Neural progenitor cell (in vitro differentiated cells): ENCODE results near the gene APOL5. TPM values are rescaled to one million over a fixed set of nuclear protein-coding genes. Genes with fewer than 3 reads are reported as not detected.
A peak's percentile ranks its signal among the peaks of the same experiment; 100 is the strongest.
"Not testable (repeated sequence)": the region's sequence is repeated elsewhere in the genome, so short reads cannot be mapped to it uniquely, and the experiment has no call there.

Experiments used
- DNase-seq: peaks from one replicate; pipeline ENCODE4 v3.0.0-alpha.2; 2016; ENCODE audit warnings: low spot score
- H2AFZ ChIP-seq: fragments of 200-600 bp; sonication (generic); replicated peaks from 2 replicates; pipeline ENCODE4 v1.6.1; 2016; ENCODE audit warnings: antibody characterized with exemption
- H3F3A ChIP-seq: fragments of 200-600 bp; sonication (generic); 2 replicates; pipeline ENCODE4 v1.6.1; 2016; ENCODE audit warnings: antibody characterized with exemption, low read depth
- H3K27ac ChIP-seq: fragments of 200-600 bp; sonication (generic); 2 replicates; pipeline ENCODE4 v1.5.1; 2016; ENCODE audit warnings: mild to moderate bottlenecking
- H3K27me3 ChIP-seq: fragments of 200-600 bp; sonication (generic); 2 replicates; pipeline ENCODE4 v1.6.1; 2016; ENCODE audit warnings: mild to moderate bottlenecking, moderate library complexity
- H3K36me3 ChIP-seq: fragments of 200-600 bp; sonication (generic); 2 replicates; pipeline ENCODE4 v1.5.1; 2016
- H3K4me1 ChIP-seq: fragments of 200-600 bp; sonication (generic); 2 replicates; pipeline ENCODE4 v1.6.1; 2016; ENCODE audit warnings: mixed run types
- H3K4me2 ChIP-seq: fragments of 200-600 bp; sonication (generic); 2 replicates; pipeline ENCODE4 v1.6.1; 2016
- H3K4me3 ChIP-seq: fragments of 200-600 bp; sonication (generic); 2 replicates; pipeline ENCODE4 v1.5.1; 2016
- H3K79me2 ChIP-seq: fragments of 200-600 bp; sonication (generic); 2 replicates; pipeline ENCODE4 v1.6.1; 2016; ENCODE audit warnings: low read depth
- H3K9ac ChIP-seq: fragments of 200-600 bp; sonication (generic); 2 replicates; pipeline ENCODE4 v1.6.1; 2016
- H3K9me3 ChIP-seq: fragments of 200-600 bp; sonication (generic); 2 replicates; pipeline ENCODE4 v1.5.1; 2016; ENCODE audit warnings: low read depth
- H4K20me1 ChIP-seq: fragments of 200-600 bp; sonication (generic); 2 replicates; pipeline ENCODE4 v1.6.1; 2016; ENCODE audit warnings: low read depth
- H3K27ac Mint-ChIP-seq: 3 replicates; pipeline ENCODE4 v1.8.0; 2021; ENCODE audit warnings: mixed read lengths
- H3K27me3 Mint-ChIP-seq: 2 replicates; pipeline ENCODE4 v1.8.0; 2022; ENCODE audit warnings: low read depth, mild to moderate bottlenecking, inconsistent platforms, moderate library complexity, mixed read lengths; ENCODE audit not compliant: insufficient read depth
- H3K36me3 Mint-ChIP-seq: 3 replicates; pipeline ENCODE4 v1.8.0; 2021; ENCODE audit warnings: mixed read lengths
- H3K4me1 Mint-ChIP-seq: 3 replicates; pipeline ENCODE4 v1.8.0; 2021; ENCODE audit warnings: mixed read lengths
- H3K4me3 Mint-ChIP-seq: 3 replicates; pipeline ENCODE4 v1.8.0; 2021; ENCODE audit warnings: mild to moderate bottlenecking, moderate library complexity, mixed read lengths
- H3K9me3 Mint-ChIP-seq: 3 replicates; pipeline ENCODE4 v1.8.0; 2020; ENCODE audit warnings: mixed read lengths
- EZH2 ChIP-seq: fragments of 200-600 bp; sonication (generic); IDR thresholded peaks from 2 replicates; pipeline ENCODE4 v1.6.1; 2017; ENCODE audit warnings: antibody characterized with exemption, mild to moderate bottlenecking, moderate library complexity
- EZH2phosphoT487 ChIP-seq: fragments of 200-600 bp; sonication (generic); IDR thresholded peaks from 2 replicates; pipeline ENCODE4 v1.6.1; 2017; ENCODE audit warnings: antibody characterized with exemption
- total RNA-seq: library from RNA; depleted of rRNA; stranded (reverse); fragments of >200 nt; gene quantifications from 2 replicates; pipeline ENCODE4 v1.2.3, GENCODE V29; 2015; ENCODE audit warnings: low replicate concordance
- TF ChIP-seq, protein P1 (sequence below): fragments of 200-600 bp; sonication (generic); IDR thresholded peaks from 2 replicates; pipeline ENCODE4 v1.5.1; 2017; ENCODE audit warnings: antibody characterized with exemption, mild to moderate bottlenecking

The APOL5 gene
- total RNA-seq, 1 donor from 2014 or later: not detected

GRCh38 chr22:35690001-35690400, 27.7 kb upstream of the APOL5 start:
- H3K36me3 ChIP-seq: no peaks in the 10 kb centered on the region
- no peak overlapping the region for H3K27ac Mint-ChIP-seq
- no peaks in the 10 kb centered on the region for H3F3A ChIP-seq
- H3K27ac ChIP-seq: no peak overlapping the region
- H3K9me3 ChIP-seq: no peaks in the 10 kb centered on the region
- H3K4me3 ChIP-seq: no peak overlapping the region
- DNase-seq: no peak
- no peaks in the 10 kb centered on the region for H3K4me1 Mint-ChIP-seq
- no peaks in the 10 kb centered on the region for H3K4me1 ChIP-seq
- peaks cover 15% of the 10 kb centered on the region for H3K27me3 ChIP-seq
- H3K27me3 Mint-ChIP-seq: peaks cover 5% of the 10 kb centered on the region
- no peaks in the 10 kb centered on the region for H3K79me2 ChIP-seq
- H3K9me3 Mint-ChIP-seq: no peaks in the 10 kb centered on the region
- no peaks in the 10 kb centered on the region for H3K36me3 Mint-ChIP-seq
- TF ChIP-seq EZH2: no peak
- TF ChIP-seq EZH2phosphoT487: no peak
- TF ChIP-seq, protein P1, sequence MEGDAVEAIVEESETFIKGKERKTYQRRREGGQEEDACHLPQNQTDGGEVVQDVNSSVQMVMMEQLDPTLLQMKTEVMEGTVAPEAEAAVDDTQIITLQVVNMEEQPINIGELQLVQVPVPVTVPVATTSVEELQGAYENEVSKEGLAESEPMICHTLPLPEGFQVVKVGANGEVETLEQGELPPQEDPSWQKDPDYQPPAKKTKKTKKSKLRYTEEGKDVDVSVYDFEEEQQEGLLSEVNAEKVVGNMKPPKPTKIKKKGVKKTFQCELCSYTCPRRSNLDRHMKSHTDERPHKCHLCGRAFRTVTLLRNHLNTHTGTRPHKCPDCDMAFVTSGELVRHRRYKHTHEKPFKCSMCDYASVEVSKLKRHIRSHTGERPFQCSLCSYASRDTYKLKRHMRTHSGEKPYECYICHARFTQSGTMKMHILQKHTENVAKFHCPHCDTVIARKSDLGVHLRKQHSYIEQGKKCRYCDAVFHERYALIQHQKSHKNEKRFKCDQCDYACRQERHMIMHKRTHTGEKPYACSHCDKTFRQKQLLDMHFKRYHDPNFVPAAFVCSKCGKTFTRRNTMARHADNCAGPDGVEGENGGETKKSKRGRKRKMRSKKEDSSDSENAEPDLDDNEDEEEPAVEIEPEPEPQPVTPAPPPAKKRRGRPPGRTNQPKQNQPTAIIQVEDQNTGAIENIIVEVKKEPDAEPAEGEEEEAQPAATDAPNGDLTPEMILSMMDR: no peak
- no peak overlapping the region for H3K9ac ChIP-seq
- H2AFZ ChIP-seq: no peak overlapping the region
- H3K4me2 ChIP-seq: no peak overlapping the region
- no peak overlapping the region for H3K4me3 Mint-ChIP-seq
- no peaks in the 10 kb centered on the region for H4K20me1 ChIP-seq

DNA sequence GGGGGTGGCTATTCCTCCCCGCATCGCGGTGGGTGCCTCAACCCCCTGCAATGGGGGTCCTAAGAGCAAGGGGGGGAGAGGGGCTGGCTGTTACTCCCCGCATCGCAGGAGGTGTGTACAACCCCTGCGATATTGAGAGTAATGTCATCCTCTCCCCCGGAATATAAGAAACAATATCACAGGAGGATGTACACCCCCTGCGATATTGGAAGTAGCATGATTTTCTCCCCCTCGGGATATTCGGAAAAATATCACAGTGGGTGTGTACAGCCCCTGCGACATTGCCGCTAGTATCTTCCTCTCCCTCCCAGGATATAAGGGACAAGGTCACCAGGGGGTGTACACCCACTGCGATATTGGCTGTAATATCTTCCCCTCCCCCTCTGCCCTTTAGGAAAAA, 22.5 kb upstream of the APOL5 start:
- Histone ChIP-seq H3K9ac (no peak overlapping the region), H3K27me3 (peaks cover 23% of the 10 kb centered on the region), H3F3A (no peaks in the 10 kb centered on the region), H3K4me1 (no peaks in the 10 kb centered on the region), H3K79me2 (no peaks in the 10 kb centered on the region), H3K4me3 (no peak overlapping the region), H2AFZ (no peak overlapping the region), H3K27ac (no peak overlapping the region), H3K9me3 (no peaks in the 10 kb centered on the region), H3K36me3 (no peaks in the 10 kb centered on the region), H4K20me1 (no peaks in the 10 kb centered on the region), H3K4me2 (no peak overlapping the region)
- Mint-ChIP-seq H3K4me3 (peak overlapping the region; percentile 31), H3K27ac (no peak overlapping the region), H3K36me3 (no peaks in the 10 kb centered on the region), H3K9me3 (no peaks in the 10 kb centered on the region), H3K27me3 (peaks cover 7% of the 10 kb centered on the region), H3K4me1 (no peaks in the 10 kb centered on the region)
- TF ChIP-seq, protein P1: no peak
- no peak for TF ChIP-seq EZH2
- no peak for TF ChIP-seq EZH2phosphoT487
- DNase-seq: no peak

GRCh38 chr22:35697142-35697541, 20.5 kb upstream of the APOL5 start:
- no peak overlapping the region for H3K27ac Mint-ChIP-seq
- H4K20me1 ChIP-seq: no peaks in the 10 kb centered on the region
- no peak overlapping the region for H3K4me2 ChIP-seq
- no peak overlapping the region for H3K9ac ChIP-seq
- H3F3A ChIP-seq: no peaks in the 10 kb centered on the region
- H3K9me3 ChIP-seq: no peaks in the 10 kb centered on the region
- peaks cover 32% of the 10 kb centered on the region for H3K27me3 ChIP-seq
- H3K27ac ChIP-seq: no peak overlapping the region
- H2AFZ ChIP-seq: no peak overlapping the region
- H3K27me3 Mint-ChIP-seq: peaks cover 6% of the 10 kb centered on the region
- no peak for TF ChIP-seq EZH2phosphoT487
- TF ChIP-seq, protein P1: no peak
- TF ChIP-seq EZH2: no peak
- H3K4me3 Mint-ChIP-seq: no peak overlapping the region
- H3K36me3 ChIP-seq: no peaks in the 10 kb centered on the region
- no peaks in the 10 kb centered on the region for H3K4me1 Mint-ChIP-seq
- no peaks in the 10 kb centered on the region for H3K9me3 Mint-ChIP-seq
- DNase-seq: no peak
- no peaks in the 10 kb centered on the region for H3K79me2 ChIP-seq
- H3K36me3 Mint-ChIP-seq: no peaks in the 10 kb centered on the region
- no peak overlapping the region for H3K4me3 ChIP-seq
- no peaks in the 10 kb centered on the region for H3K4me1 ChIP-seq

DNA sequence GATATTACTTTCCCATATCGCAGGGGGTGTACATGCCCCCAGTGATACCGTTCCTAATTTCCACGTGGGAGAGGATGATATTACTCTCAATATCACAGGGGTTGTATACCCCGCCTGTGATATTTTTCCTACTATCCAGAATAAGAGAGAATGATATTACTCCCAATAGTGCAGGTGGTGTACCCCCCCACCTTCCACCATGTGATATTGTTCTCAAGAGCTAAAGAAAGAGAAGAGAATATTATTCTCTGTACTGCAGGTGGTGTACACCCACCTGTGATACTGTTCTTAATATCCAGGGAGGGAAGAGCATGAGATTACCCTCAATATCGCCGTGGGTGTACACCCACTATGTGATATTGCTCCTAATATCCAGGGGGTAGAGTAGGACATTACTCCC, 17.8 kb upstream of the APOL5 start:
- peaks cover 17% of the 10 kb centered on the region for H3K27me3 ChIP-seq
- H3K4me1 ChIP-seq, H3K4me3 Mint-ChIP-seq, H2AFZ ChIP-seq, H3K27ac ChIP-seq, DNase-seq, H3K4me1 Mint-ChIP-seq, H4K20me1 ChIP-seq, H3K36me3 ChIP-seq, H3K4me3 ChIP-seq, H3K79me2 ChIP-seq, H3K9ac ChIP-seq, H3K36me3 Mint-ChIP-seq, H3K27ac Mint-ChIP-seq, H3F3A ChIP-seq, H3K9me3 ChIP-seq, H3K9me3 Mint-ChIP-seq, H3K4me2 ChIP-seq: not testable (repeated sequence)
- H3K27me3 Mint-ChIP-seq: peaks cover 14% of the 10 kb centered on the region
